K562 (cell line): Measurements from ENCODE around the gene RNGTT.

Experiments used
- ARID4B ChIP-seq: sonication (generic); formaldehyde crosslinking; IDR thresholded peaks from 2 replicates; pipeline ENCODE4 v1.8.0; 2022; ENCODE audit warnings: mild to moderate bottlenecking, missing genetic modification reagents
- BRF2 ChIP-seq: IDR thresholded peaks from 3 replicates; pipeline ENCODE4 v1.6.1; 2011; ENCODE audit warnings: borderline replicate concordance, mild to moderate bottlenecking; ENCODE audit not compliant: insufficient read length, insufficient read depth
- CREM ChIP-seq: IDR thresholded peaks from 2 replicates; pipeline ENCODE4 v1.6.1; 2014; ENCODE audit warnings: antibody characterized with exemption, low read depth
- CTCF ChIP-seq, 3 experiments: IDR thresholded peaks in 2 of 3; conservative IDR thresholded peaks in 1 of 3; 2 replicates each; pipeline ENCODE4 v1.5.1; 2011 to 2012; ENCODE audit warnings: low read length in 3 of 3, mild to moderate bottlenecking in 3 of 3, control low read depth in 2 of 3, improper control_type of control experiment in 1 of 3, inconsistent platforms in 1 of 3, low read depth in 1 of 3, mixed read lengths in 1 of 3, moderate library complexity in 1 of 3; ENCODE audit not compliant: insufficient read depth in 2 of 3
- RCOR1 ChIP-seq, 2 experiments: IDR thresholded peaks; 2 replicates each; pipeline ENCODE4 v1.6.1; 2012; ENCODE audit warnings: low read depth in 2 of 2, low read length in 2 of 2, borderline replicate concordance in 1 of 2, improper control_type of control experiment in 1 of 2
- ZNF766 ChIP-seq: fragments of 200-800 bp; sonication (Bioruptor generic); conservative IDR thresholded peaks from 2 replicates; pipeline ENCODE4 v1.6.1; 2016; ENCODE audit warnings: missing genetic modification characterization, missing compliant biosample characterization

- TF ChIP-seq CTCF (IDR thresholded peaks at IDR 0.05 in 2 of 3, conservative IDR thresholded peaks at IDR 0.05 in 1 of 3; ENCODE audit: insufficient read depth in 2 of 3, low read depth in 1 of 3, low read length in 3 of 3) (no peak), BRF2 (no peak), ZNF766 (CRISPR knock-in tag) (no peak), ARID4B (CRISPR knock-in tag) (no peak), RCOR1 (IDR thresholded peaks at IDR 0.05; ENCODE audit: borderline replicate concordance in 1 of 2, low read depth in 2 of 2, low read length in 2 of 2) (no peak), CREM (no peak)
Measured at GRCh38 chr6:88662653-88663174, 300.7 kb downstream of the RNGTT start.
